HG03342 (cell line): ENCODE measurements around the gene KANK4.

Source experiments
- ATAC-seq: cut with Tn5 transposase; IDR thresholded peaks from one replicate; pipeline ENCODE4 v1.9.1; 2021; ENCODE audit warnings: mild to moderate bottlenecking, moderate library complexity; ENCODE audit not compliant: unreplicated experiment

Gene KANK4

DNA sequence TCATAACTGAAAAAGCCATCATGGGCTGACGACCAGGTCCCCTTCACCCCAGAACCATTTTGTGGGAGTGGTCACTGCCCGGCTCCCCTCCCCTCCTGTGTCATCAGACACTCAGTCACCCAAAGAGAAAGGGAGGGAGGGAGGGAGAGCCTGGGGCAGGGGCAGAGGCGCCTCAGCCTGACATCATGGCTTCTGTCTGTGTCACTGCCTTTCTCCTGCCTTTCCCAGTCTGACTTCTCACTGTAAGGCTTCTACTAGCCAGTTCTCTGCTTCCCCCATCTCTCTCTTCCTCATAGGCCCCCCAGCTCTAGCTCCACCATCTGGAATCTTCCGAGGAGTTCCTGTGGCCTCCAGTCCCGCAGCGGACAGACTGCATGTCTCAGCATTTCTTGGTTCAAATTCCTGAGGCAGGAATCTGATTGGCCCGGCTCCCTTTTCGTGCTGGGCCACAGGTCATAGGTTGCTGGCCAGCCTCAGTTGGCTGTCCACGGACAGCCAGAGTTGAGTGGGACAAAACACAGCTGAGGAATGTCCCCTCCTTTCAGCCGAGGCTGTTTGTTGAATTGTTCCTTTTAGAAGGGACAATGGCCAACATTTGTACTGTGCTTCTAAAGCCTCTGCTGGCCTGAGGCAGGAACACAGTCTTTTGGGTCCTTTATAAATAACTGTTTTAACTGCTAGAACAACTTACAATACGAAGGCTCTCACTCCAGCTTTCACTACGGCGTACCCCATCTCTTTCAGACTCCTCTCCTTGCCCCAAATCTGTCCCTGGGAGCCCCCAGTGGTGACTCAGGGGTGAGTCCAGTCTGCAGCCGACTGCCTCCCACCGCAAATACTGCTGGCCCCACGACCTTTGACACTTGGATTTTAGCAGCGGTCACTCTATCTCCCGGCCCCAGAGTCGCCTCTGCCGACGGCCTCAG is 18.7 kb upstream of the KANK4 start:
- ATAC-seq: no peak

DNA sequence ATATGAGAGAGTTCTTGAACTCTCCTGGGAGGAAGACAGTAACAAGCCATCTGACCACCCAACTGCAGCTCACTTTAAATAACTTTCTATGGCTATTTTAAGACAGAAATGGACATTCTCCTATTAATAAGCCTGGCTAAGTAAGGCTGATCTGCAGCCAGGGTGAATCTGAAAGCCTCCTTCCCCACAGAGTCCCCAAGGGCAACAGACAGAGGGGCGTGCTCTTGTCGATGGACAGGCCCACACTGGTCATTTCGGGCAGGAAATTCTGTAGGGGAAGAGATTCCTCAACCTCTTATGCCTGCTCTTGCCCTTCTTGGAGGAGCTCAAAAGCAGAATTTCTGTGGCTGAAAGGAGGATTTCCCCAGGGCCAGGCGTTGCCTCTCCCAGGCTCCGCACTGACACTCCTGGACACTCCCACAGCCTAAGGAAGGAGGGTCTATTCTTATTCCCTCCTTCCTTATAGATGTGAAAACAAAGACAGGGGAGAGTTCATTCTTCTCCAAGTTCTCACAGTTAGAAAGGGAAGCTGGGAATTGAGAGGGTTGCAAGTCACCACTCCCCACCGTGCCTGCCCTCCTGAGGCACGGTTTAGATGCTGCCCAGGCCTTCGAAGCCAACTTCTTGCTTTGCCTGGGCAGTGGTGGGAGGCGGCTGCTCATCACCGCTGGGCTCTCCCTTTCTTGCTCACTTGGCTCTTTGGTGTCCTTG is 17.9 kb upstream of the KANK4 start:
- ATAC-seq: no peak

DNA sequence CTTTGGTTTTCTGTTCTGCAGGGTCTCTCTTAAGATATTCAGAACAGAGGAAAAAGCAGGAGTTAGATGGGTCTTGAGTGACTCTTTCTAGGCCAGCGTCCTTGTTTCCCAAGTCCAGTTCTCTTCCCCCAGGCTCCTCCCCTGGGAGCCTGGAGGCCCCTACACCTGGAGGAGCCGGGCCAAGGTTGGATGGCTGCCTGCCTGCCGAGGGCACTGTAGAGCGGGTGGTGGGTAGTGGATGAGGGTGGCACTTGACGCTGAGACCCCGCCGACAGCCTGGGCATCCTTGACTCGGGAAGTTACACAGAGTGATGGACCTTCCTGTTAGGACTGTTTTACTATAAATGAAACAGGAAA is 17.4 kb upstream of the KANK4 start:
- ATAC-seq: no peak

DNA sequence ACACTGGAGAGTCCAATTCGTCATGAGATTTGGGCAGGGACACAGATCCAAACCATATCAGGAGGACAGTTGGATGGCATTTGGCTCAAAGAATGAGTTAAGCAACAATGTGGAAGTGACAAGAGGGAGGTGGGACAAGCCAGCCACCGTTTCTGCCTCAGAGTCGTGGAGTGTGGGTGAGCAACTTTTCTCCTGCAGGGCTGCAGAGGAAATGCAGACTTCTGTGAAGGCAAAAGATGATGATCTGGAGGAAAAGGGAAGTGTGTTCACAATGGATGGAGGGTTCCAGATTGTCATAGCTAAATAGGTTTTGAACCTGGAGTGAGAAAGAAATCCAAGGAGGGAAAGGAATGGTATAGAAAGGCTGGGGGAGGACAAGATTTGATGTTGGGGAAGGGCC is 16.4 kb upstream of the KANK4 start:
- no peak for ATAC-seq

DNA sequence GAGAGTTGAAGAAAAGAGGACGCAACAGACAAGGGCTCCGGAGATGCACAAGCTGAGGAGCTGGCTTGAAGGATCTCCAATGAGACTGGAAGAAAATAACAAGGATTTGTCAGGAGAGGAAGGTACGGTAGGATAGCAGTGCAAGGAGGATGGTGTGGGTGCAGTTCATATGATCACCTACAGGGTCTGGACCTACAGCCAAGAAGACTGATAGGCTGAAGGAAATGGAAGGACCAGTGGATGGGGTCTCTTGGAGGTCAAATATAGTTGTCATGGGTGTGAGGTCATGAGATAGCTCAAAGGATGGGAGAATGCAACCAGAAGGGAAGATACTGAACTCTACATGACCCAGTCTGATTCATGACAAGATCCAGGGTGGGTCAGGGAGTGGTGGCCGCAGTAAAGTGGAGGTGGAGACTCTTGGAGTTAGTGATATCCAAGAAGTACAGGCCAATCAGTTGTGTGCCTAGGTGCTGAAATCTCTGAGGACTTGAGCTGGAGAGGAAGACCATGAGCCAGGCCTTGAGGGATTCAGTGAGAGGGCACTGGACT is 15.3 kb upstream of the KANK4 start:
- no peak for ATAC-seq

DNA sequence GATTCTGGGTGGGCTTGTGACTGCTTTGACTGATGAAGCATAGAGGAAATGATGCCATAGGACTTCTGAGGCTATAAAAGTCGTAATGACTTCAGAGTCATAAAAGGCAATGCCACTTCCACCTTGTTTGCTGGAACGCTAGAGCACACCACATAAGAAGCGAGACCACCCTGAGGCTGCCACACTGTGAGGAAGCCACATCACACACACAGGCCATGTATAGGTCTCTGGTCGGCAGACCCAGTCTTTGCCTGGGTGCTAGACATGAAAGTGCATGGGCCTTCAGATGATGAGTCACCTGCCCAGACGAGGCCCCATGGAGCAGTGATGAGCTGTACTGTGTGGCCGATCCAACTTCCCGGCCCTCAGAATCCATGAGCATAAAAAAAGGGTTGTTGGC is 14.2 kb upstream of the KANK4 start:
- no peak for ATAC-seq

DNA sequence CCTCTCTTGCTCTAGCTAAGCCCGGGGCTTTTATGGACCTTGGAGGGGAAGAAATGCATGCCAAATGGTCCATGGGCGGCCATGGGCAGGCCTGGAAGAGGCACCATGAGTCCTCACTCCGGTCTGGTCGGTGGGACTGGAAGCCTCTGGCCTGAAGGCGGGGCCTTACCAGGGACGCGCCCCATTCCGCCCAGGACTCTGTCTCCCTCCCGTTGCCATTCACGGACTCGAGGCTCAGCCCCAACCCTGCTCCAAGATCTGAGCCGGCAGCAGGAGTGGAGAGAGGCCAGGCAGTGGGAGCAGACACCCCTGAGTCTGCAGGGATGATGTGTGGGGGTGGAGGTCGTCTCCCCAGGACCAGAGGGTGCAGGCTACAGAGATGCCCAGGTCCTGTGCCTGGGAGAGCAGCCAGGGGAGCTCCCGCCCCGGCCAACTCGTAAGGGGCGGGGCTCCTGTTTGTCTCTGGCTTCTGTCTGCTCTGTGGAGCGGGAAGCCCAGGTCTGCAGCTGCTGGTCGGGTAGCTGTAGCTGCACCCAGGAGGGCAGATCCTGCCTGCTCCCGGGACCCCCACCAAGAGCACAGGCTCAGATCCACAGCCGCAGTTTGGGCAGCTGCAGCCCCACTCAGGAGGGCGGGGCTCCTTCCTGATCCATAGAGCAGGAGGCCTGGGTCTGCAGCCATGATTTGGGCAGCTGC is 8.3 kb upstream of the KANK4 start:
- no peak for ATAC-seq

DNA sequence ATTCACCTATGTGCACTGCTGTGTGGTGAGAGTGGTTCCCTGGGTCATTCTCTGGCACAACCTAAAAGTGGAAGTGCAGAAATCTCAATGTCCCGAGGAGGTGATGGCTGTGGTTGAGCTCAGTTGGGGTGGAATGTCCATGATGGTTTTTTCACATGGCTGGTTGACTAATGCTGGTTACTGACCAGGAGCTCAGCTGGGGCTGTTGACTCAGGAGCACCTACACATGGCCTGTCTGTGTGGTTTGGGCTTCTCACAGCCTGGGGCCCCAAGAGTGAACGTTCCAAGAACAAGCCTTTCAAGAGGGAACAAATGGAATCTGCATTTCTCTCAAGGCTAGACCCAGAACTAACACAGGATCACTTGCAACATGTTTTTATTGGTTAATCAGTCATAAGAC is 6.4 kb upstream of the KANK4 start:
- no peak for ATAC-seq

- no peak for ATAC-seq
Measured at GRCh38 chr1:62325081-62325480, 5.8 kb upstream of the KANK4 start.

GRCh38 chr1:62321446-62321845 is 2.2 kb upstream of the KANK4 start:
- no peak for ATAC-seq

DNA sequence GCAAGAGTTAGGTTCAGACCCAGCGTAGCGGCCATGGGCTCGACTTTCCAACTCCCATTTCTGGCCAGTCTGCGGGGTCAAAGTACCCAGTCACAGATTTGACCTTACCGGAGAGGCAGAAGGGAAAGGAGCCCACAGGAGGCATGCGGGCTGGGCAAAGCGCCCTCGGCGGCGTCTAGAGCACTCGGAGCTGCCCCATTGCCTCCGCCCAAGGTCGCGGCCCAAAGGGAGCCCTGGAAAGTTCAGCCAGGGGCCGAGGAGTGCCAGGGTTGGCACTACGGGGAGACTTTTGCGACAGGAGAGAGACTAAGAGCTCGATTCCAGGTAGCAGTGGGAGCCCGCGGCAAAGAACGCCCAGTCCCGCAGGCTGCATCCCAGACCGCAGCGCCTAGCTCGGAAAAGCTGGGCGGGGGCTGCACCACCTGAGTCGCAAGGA is 896 bp downstream of the KANK4 start:
- no peak for ATAC-seq

- ATAC-seq: no peak
Measured at GRCh38 chr1:62317021-62317768, 2.0 kb downstream of the KANK4 start.

GRCh38 chr1:62316135-62316534 is 3.1 kb downstream of the KANK4 start:
- no peak for ATAC-seq

DNA sequence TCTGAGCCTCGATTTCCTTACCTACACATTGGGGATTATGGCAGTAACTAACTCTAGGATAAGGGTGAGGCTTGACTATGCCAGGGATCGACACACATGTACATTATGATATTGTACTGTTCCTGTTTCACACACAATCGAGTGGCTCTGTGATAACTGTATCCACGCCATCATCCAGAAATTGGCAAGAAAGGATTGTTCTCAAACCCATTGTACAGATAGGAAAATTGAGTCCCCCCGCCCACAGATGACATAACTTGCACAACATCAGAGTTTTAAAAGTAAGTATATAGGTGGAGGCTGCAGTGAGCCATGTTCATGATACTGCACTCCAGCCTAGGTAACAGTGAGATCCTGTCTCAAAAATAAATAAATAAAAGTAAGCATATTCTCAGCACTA is 3.8 kb downstream of the KANK4 start:
- no peak for ATAC-seq

GRCh38 chr1:62314454-62315350 is 4.5 kb downstream of the KANK4 start:
- ATAC-seq: no peak

DNA sequence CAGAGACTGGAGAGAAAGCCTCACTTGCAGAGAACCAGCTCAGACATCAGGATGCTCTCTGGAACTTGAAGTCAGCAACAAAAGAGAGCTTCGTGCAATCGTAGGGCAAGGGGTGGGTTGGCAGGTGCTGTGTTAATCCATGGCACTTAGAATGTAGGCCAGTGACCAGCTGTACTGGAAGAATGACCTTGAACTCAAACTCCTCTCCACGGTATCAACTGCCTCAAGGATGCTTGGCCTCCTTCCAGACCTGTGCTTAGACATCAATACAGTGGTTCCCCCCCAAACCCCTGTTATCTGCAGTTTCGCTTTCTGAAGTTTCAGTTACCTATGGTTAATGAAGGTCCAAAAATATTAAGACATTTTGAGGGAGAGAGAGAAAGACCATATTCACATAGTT is 6.5 kb downstream of the KANK4 start:
- ATAC-seq: no peak

DNA sequence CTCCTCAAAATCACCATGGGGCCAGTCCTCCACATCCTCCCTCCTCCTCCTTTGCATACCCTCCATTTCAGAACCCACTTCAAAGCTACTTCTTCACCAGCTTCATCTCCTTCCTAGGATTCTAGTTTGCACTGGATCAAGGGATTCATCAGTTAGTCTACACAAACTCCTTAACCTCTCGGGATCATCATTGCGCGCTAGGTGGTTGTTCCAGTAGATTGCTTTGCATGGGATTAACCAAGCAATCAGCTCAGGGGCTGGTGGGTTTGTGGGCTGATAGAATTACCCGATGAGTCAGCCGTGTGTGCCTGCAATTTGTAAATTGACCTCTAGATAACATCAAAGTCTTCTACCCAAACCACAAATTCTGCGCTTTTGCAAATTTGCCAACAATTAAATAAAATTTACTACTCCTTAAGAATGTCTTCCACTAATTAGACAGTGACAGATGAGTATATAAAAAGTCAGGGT is 7.7 kb downstream of the KANK4 start:
- no peak for ATAC-seq

- ATAC-seq: no peak
Measured at GRCh38 chr1:62309906-62310305, 9.3 kb downstream of the KANK4 start.

DNA sequence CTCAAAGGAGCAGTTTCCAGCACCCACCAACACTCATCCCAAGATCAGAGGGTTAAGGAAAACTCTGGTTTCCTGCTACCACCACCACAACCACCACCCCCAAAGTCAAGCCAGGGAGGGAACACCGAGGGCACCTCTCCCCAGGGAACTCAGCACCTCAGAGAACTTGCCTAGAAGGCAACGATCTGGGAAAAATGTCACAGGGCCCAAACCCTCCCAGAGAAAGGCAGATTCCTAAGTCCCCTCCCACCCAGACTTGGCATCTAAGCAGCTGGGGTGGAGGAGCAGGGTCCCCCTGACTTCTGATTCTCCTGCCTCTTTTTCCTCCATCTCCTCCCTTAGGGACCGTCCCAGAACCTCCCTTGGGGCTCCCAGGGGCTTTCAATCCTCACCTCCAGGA is 10.6 kb downstream of the KANK4 start:
- ATAC-seq: no peak
